NCI-H187 (cell line): Measurements from ENCODE around the gene SRRT.
"Not testable (repeated sequence)": the region's sequence is repeated elsewhere in the genome, so short reads cannot be mapped to it uniquely, and the experiment has no call there.

Experiments
- DNase-seq, 2 experiments: peaks; one replicate each; lab custom pipeline; 2025; lab: John Stamatoyannopoulos, UW

The SRRT gene

DNA sequence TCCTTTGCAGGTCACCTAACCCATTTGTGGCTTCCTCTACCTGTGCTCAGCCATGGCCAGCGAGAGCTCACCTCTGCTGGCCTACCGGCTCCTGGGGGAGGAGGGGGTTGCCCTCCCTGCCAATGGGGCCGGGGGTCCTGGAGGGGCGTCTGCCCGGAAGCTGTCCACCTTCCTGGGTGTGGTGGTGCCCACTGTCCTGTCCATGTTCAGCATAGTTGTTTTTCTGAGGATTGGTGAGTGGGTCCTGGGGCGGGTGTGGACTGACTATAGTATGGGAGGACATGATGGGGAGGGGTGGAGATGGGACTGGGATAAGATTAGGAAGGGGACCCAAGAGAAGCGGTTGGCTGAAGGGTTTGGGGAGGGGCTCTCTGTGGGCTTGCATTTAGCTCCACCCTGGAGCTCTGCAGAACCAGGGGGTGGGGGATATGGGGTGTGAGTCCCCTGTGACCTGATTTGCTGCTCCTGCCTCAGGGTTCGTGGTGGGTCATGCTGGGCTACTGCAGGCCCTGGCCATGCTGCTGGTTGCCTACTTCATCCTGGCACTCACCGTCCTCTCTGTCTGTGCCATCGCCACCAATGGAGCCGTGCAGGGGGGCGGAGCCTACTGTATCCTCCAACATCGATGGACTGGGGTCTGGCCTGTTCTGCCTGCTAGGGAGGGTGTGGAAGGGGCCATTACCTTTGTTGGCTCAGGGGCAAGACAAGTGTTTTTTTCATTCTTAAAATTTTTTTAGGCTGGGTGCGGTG lies 20.6 kb upstream of the SRRT start:
- no peak for DNase-seq

DNA sequence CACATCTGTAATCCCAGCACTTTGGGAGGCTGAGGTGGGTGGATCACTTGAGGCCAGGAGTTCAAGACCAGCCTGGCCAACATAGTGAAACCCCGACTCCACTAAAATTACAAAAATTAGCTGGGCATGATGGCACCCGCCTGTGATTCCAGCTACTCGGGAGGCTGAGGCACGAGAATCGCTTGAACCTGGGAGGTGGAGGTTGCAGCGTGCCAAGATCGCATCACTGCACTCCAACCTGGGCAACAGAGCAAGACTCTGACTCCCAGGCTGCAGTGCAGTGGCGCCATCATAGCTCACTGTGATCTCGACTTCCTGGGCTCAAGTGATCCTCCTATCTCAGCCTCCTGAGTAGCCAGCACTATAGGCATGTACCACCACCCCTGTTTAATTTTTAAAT lies 20.0 kb upstream of the SRRT start:
- not testable (repeated sequence) for DNase-seq

DNA sequence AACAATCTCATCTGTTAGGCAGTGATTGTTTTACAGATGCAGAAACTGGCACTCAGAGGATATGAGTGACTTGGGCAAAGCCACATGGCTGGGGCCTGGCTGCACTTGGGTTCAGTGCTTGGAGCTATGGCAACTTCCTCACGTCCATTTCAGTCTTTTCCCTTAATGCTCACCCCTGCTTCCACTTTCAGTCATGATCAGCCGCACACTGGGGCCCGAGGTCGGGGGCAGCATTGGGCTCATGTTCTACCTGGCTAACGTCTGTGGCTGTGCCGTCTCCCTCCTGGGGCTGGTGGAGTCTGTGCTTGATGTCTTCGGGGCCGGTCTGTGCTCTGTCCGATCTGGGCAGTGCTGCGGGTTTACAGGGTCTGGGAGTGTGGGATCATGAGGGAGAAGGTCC lies 19.4 kb upstream of the SRRT start:
- no peak for DNase-seq

DNA sequence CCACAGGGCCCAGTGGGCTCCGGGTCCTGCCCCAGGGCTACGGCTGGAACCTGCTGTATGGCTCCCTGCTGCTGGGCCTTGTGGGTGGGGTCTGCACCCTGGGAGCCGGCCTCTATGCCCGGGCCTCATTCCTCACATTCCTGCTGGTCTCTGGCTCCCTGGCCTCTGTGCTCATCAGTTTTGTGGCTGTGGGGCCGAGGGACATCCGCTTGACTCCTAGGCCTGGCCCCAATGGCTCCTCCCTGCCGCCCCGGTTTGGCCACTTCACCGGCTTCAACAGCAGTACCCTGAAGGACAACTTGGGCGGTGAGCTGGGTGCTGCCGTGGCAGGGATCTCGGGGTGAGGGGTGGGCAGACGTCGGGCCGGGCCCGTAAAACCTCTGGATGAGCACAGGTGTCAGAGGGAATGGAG lies 18.0 kb upstream of the SRRT start:
- DNase-seq, result no peak

DNA sequence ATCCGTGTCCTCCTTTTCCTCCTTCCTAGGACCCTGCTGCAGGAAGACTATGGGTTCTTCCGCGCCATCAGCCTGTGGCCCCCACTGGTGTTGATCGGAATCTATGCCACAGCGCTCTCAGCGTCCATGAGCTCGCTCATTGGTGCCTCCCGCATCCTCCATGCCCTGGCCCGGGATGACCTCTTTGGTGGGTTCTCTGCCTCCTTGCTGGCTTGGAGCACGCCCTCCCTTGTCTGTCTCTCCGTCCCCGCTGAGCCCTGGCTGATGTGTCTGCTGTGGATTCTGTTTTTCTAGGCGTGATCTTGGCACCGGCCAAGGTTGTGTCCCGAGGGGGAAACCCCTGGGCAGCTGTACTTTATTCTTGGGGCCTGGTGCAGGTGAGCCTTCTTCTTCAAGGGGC lies 15.0 kb upstream of the SRRT start:
- no peak for DNase-seq

DNA sequence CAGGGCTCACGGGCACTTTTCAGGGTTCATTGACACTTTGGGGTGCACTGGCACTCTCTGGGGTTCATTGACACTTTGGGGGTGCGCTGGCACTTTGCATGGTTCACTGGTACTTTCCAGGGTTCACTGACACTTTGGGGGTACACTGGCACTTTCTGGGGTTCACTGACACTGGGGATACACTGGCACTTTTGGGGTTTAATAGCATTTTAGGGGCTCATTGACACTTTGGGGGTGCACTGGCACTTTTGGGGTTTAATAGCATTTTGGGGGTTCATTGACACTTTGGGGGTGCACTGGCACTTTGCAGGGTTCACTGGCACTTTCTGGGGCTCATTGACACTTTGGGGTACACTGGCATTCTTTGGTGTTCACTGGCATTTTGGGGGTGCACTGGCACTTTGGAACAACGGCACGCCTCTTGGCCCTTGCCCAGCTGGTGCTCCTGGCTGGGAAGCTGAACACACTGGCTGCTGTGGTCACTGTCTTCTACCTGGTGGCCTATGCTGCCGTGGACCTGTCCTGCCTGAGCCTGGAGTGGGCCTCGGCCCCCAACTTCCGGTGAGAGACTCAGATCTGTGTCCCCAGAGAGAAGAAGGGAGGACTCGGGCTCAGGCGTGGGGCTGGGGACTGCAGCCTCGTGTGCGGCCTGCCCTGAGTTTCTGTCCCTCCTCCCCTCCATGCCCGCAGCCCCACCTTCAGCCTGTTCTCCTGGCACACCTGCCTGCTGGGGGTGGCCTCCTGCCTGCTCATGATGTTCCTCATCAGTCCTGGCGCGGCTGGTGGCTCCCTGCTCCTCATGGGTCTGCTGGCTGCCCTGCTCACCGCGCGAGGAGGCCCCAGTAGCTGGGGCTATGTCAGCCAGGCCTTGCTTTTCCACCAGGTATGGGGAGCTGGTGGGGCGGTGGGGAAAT lies 13.9 kb upstream of the SRRT start:
- no peak for DNase-seq

DNA sequence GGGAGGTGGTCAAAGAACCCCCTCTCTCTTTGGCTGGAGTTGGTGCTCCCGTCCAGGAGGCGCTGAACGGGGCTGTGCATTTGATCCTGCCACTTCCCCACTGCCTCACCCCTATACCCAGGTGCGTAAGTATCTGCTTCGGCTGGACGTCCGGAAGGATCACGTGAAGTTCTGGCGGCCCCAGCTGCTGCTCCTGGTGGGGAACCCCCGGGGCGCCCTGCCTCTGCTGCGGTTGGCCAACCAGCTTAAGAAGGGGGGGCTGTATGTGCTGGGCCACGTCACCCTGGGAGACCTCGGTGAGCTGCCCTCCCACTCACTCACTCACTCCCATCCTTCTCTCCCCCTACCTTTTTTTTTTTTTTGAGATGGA lies 13.3 kb upstream of the SRRT start:
- no peak for DNase-seq

DNA sequence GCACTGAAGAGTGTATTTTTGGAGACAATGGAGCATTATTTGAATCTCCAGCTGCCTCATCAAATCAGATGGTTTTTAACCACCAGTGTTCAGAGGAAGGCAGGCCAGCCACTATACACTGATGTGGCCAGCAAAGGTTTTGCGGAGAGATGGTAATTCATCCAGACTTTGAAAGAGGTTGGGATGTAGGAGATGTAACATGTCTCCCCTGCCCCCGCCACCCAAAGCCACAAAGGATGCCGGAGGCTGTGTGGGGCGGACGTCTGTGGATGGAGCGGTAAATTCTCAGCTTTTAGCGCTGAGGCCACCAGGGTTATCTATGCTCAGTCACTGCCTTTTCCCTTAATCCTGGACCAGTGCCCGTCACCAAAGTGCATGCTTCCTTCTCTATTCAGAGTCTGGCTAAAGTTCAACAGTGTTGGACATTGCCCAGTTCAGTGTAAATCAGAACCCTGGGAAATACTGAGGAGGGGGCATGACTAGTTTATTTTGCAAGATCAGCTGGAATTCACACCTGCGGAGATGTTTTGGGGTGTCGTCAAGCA lies 11.4 kb upstream of the SRRT start:
- no peak for DNase-seq

DNA sequence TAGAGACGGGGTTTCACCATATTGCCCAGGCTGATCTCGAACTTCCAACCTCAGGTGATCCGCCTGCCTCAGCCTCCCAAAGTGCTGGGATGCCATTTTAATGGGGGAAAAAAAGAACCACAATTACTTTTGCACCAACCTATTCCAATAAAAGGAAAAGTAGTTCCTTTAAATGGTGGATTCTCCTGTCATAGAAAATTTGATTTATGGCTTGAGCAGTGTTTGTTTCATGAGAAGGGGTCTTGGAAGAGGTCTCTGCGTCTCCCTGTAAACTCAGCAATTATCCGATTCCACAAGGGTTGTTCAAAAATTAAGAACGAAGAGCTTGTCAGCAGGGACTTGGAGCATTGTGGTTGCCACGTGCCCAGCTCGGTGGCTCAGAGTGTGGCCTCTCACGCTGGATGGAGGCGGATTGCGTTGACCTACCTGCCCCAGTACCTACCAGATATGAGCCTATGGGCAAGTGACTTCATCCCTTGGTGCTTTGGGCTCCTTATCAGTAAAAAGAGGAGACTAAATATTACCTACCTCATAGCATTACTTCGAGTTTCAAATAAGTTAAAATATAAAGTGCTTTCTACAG lies 10.5 kb upstream of the SRRT start:
- no peak for DNase-seq

DNA sequence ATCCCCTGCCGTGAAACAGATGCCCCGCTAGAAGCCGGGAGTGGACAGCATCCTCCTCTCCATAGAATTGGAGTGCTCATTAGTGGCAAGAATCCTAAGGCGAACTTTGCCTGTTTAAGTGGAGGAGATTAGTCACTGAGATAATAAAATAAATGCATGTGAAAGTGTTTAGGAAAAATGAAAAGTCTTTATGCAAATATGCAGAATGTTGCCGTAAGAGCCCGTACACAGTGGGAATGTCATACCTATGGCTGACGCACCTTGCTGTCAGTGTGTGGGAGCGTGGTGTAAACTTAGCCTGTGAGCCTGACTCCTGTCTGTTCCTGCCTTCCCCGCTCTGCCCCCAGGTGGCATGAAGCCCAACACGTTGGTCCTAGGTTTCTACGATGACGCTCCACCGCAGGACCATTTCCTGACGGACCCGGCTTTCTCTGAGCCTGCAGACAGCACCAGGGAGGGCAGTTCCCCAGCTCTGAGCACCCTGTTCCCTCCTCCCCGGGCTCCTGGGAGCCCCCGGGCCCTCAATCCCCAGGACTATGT lies 9.5 kb upstream of the SRRT start:
- DNase-seq, result no peak

DNA sequence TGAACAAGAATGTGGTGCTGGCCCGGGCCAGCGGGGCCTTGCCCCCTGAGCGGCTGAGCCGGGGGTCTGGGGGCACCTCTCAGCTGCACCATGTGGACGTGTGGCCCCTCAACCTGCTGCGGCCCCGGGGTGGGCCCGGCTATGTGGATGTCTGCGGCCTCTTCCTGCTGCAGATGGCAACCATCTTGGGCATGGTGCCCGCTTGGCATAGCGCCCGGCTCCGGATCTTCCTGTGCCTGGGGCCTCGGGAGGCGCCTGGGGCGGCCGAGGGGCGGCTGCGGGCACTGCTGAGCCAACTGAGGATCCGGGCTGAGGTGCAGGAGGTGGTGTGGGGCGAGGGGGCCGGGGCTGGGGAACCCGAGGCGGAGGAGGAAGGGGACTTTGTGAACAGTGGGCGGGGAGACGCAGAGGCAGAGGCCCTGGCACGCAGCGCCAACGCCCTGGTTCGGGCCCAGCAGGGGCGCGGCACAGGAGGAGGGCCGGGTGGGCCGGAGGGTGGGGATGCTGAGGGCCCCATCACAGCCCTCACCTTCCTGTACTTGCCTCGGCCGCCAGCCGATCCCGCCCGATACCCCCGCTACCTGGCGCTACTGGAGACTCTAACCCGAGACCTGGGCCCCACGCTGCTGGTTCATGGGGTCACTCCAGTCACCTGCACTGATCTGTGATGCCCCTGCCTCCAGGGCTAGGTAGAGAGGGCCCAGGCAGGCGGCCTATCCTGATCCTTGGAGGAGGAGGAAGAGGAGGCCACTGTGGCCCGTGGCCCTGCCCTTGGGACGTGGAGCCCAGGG lies 8.8 kb upstream of the SRRT start:
- no peak for DNase-seq

DNA sequence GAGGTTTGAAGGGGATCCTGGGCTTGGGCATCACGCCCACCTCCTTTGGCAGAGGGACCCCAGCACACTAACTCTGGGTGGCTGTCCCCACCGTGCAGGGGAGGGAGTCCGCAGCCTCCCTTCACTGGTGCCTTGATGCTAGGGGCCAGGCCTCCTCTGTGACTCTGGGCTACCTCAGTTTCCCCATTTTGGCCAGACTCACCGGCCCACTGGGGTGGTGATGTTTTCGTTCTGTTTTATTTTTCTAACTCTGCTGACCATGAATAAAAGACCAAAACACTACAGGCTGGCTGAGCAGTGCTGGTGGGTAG lies 8.2 kb upstream of the SRRT start:
- DNase-seq, result no peak

DNA sequence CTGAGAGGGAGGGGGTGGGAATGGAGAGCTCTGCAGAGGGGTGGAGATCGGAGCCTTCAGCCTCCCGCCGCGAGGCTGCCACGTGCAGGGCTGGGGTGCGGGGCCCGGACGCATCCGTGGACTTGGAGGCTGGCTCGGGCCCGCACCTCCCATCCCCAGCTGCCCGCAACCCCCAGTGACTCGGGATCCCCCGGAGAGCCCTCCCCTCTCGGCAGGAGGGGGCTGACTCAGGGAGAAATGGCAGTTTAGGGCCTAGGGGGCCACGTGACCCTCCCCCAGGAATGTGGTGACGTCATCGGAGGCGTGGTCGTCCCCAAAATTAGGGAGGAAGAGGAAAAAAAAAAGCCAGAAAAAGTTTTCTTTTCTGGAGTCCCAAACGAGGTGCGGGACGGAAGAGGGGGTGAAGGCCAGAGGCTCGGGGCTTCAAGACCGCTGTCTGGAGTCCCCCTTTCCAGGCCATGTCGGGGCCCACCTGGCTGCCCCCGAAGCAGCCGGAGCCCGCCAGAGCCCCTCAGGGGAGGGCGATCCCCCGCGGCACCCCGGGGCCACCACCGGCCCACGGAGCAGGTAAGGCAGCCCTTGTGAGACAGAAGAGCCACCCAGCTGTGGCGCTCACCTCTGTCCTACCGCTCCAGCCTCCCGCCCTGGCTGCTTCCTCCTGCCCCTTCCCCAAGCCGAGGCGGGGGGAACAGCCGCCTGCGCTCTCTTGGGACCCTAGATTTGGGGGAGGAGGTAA lies 7.7 kb upstream of the SRRT start, which contains the start of gene TRIP6:
Gene TRIP6 (plus strand): TSS at position 348 of the 736 bp plus-strand sequence. CDS start 111 bp downstream, at position 459.
- DNase-seq, result no peak

DNA sequence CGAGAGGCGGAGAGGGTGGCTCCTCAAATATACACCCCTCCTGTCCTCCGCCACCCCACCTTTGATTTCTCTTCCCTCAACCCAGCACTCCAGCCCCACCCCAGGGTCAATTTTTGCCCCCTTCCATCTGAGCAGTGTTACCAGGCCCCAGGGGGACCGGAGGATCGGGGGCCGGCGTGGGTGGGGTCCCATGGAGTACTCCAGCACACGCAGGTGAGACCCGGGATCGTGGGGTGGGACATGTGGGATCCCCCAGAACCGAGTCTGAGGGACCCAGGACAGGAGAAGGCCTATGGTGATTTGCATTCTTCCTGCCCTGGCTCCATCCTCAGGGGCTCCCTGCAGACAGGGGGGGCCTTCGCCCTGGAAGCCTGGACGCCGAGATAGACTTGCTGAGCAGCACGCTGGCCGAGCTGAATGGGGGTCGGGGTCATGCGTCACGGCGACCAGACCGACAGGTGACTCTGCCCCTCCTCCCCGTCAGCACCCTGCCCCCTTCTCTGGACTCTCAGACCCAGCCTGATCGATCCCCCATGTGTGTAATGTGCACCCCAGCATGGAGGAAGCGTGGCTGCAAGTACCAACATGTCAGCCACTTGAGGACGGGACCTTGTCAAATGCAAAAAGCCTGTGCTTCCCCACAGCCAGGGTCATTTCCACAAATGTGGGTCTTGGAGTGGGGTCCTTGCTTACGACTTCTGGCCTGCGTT lies 7.0 kb upstream of the SRRT start:
- DNase-seq, result no peak

DNA sequence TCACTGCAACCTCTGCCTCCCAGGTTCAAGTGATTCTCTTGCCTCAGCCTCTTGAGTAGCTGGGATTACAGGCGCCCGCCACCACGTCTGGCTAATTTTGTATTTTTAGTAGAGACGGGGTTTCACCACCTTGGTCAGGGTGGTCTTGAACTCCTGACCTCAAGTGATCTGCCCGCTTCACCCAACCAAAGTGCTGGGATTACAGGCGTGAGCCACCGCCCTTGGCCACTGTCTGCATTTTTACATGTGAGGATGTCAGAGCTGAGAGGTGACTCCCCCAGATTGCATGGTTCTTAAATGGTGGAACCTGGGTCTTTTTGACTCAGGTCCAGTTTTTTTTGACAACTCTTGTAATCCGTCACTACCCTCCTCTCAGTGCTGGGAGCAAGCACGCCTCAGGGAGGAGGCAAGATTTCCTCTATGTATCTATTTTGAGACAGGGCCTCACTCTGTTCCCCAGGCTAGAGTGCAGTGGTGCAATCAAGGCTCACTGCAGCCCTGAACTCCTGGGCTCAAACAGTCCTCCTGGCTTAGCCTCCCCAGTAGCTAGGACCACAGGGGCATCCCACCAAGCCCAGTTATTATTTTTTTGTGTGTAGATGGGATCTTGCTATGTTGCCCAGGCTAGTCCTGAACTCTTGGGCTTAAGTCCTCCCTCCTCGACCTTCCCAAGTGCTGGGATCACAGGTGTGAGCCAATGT lies 1.2 kb upstream of the SRRT start:
- DNase-seq, result no peak

DNA sequence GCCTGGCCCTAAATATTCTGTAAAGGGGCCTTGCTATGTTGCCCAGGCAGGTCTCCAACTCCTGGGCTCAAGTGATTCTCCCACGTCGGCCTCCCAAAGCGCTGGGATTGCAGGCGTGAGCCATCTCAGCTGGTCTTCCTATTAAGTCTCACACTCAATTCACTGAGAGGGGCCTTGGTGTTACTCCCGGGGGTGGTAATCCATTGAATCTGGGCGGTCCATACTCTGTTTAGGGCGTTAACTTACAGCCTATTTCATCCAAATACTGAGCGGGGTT lies 665 bp upstream of the SRRT start:
- no peak for DNase-seq

DNA sequence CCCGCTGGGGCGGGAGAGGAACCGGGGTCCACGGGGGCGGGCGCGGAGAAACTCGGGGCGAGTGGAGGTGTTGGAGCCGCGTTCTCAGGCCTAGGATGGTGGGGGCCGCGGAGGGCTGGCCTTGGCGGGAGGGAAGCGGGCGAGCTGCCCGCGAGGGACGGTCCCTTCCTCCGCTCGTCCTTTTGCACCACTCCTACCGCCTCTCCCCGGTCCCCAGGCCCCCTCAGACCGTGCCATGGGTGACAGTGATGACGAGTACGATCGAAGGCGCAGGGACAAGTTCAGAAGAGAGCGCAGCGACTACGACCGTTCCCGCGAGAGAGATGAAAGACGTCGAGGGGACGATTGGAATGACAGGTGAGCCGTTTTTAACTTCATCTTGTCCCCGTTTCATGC lies 451 bp downstream of the SRRT start:
- no peak for DNase-seq

DNA sequence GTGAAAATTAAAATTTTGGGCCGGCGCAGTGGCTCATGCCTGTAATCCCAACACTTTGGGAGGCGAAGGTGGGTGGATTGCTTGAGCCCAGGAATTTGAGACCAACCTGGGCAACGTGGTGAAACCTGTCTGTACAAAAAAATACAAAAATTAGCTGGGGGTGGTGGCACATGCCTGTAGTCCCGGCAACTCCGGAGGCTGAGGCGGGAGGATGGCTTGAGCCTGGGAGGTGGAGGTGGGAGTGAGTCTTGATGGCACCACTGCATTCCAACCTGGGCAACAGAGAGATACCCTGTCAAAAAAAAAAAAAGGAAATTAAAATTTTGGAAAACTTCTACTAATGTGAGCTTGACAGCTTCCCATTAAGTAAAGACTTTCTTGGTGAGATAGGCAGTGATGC lies 3.1 kb downstream of the SRRT start:
- DNase-seq, result no peak

DNA sequence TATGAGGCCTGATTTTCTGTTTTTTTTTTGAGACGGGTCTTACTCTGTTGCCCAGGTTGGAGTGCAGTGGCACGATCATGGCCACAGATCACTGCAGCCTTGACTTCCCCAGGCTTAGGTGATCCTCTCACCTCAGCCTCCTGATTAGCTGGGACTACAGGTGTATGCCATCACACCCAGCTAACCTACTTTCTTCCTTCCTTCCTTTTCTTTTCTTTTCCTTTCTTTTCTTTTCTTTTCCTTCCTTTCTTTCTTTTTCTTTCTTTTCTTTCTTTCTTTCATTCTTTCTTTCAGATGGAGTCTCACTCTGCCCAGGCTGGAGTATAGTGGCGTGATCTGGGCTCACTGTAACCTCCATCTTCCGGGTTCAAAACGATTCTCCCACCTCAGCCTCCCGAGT lies 3.8 kb downstream of the SRRT start:
- DNase-seq, result no peak

DNA sequence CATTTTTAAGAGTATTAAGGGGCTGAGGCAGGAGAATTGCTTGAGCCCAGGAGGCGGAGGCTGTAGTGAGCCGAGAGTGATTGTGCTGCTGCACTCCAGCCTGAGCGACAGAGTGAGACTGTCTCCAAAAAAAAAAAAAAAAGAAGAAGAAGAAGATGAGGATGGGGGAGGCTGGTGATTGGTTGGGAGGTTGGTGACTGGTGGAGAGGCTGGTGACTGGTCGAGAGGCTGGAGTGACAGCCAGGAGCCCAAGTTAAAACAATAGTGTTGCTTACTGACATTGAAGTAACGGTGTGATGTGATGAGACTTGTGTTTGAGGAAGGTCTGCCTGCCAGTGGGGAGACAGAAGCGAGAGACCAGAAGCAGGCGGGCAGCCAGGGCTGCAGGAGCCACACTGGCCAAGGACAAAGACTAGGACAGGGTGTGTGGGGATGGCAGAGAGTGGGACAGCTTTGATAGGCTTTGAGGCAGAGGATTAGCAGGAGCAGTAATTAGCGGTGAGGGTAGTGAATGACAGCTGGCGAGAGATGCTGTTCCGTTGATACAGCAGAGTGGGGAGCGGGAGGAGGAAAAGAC lies 4.9 kb downstream of the SRRT start:
- DNase-seq, result no peak
